HG03520 (cell line): Measurements from ENCODE around the gene PAPSS1.

Experiments used
- ATAC-seq: cut with Tn5 transposase; IDR thresholded peaks from one replicate; pipeline ENCODE4 v1.9.1; 2021; ENCODE audit warnings: mild to moderate bottlenecking, moderate library complexity; ENCODE audit not compliant: unreplicated experiment

The PAPSS1 gene

DNA sequence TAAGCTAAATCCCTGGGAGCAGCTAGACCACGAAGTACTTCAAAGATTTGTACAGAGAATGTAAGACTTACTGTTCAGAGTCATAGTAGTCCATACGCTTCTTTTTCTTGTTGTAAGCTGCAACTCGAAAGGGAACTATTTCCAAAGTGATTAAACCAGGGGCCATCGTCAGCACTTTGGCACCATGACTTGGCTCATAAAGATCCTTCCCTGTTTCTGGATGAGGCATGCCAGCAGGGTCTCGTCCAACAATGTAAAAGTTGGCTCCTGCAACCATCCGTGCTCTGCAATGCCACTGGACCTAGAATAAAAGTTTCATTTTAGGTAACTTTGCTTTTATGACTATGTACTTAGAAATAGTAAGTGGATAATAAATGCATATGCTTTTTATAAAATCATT, 88.5 kb downstream of the PAPSS1 start:
- no peak for ATAC-seq

DNA sequence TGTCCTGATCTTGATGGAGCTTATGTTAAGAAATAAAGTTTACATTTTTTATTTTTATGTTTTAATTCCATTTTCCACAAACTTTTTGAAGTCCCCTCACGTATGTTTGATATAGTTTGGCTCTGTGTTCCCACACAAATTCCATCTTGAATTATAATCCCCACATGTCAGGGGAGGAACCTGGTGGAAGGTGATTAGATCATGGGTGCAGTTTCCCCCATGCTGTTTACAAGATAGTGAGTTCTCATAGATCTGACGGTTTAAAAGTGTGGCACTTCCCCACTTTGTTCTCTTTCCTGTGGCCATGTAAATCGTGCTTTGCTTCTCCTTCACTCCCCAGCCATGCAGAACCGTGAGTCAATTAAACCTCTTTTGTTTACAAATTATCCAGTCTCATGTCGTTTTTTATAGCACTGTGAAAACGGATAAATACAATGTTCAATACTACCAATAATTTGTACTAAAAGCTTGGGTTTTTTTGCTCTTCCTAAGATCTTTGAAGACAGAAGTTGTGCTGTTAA, 89.8 kb downstream of the PAPSS1 start:
- no peak for ATAC-seq

GRCh38 chr4:107629318-107629717, 90.7 kb downstream of the PAPSS1 start:
- no peak for ATAC-seq

DNA sequence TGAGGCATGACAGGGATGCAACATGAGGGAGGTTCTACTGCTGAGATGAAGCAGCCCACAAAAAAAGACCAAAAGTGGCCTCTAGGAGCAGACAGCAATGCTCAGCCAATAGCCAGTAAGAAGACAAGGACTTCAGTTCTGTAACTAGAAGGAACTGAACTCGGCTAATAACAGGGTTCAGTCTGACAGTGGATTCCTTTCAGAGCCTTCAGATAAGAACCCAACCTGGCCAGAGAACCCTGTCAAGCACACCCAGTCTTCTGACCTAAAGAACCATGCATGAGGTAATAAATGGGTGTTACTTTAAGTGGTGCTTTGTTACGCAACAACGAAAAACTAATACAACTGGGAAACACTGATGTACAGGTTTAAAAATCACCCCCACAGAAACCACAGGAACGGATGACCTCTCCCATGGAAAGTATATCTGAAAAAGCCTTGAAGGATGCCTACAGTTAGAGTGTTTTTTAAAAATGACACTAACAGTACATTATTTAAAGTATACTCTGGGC, 94.6 kb downstream of the PAPSS1 start:
- no peak for ATAC-seq

DNA sequence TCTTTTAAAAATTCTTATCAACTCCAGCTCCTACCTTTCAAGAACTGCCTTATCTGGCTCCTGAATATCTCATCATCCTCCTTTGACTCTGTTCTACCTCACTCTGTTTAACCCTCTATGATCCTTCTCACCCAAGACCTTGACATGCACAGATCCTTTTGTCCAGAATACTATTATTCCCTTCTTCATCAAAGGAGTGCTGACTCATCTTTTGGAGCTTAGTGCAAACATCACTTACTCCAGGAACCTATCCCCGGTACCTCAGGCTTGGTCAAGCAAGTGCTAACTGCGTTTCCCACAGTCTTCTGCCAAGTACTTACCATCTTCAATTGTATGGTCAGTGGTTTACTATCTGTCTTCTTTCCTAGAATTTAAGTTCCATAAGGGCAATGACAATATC, 96.0 kb downstream of the PAPSS1 start:
- no peak for ATAC-seq

DNA sequence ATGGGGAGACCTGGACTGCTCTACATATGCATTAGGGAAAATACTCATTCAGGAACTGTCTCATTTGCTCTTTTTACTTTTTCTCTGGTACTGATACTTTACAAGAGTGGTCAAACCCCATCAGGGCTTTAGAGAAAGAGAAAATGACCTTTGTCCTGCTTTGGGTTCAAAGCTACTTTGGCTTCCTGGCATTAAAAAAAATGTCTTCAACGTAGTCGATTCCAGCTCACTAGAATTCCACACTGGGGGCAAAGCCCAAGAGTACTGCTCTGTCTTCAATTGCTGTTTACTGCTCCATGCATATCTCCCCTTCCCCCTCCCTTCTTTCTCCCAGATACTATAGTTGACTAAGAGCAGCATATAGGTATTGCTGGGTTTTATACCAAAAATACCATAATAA, 98.0 kb downstream of the PAPSS1 start:
- no peak for ATAC-seq

DNA sequence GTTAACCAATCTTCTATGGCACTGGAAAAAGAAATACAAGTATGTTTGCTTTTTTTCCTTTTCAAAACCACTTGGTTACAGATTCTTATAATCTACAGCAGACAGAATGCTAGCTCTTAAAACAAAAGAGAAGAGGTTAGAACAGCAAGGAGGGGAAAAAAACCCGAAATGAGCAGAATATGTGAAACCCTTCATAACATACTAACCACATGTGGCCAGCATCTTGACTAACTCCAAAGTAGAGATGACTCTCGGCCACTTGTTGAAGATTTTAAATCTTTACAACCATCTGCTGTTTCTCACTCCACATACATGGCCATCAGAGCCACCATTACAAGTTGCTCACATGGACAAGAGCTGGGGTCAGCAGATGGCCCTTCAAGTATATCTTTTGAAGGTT, 100.3 kb downstream of the PAPSS1 start:
- ATAC-seq = no peak

GRCh38 chr4:107619066-107619465, 101.0 kb downstream of the PAPSS1 start:
- no peak for ATAC-seq

DNA sequence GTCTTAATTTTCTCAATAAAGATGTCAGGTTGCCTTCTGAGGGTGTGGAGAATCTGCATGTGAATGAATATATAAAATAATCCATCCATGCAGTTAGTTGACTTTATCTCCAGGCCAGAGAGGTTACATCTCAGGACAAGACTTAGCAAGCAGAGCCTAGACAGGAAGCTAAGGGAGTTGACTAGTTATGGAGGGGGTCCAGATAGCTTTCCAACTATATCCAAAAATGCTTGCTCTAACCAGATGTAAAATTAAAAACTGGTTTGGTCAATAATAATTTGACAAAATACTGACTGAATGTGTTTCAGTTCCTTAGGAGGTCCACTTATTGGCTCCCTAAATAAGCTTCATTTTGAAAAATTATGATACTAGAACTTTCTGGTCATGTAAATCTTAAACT, 101.4 kb downstream of the PAPSS1 start:
- ATAC-seq = no peak

- no peak for ATAC-seq
Observed at GRCh38 chr4:107616838-107617389, 103.1 kb downstream of the PAPSS1 start.

- ATAC-seq = no peak
Observed at GRCh38 chr4:107615809-107616208, 104.2 kb downstream of the PAPSS1 start.

DNA sequence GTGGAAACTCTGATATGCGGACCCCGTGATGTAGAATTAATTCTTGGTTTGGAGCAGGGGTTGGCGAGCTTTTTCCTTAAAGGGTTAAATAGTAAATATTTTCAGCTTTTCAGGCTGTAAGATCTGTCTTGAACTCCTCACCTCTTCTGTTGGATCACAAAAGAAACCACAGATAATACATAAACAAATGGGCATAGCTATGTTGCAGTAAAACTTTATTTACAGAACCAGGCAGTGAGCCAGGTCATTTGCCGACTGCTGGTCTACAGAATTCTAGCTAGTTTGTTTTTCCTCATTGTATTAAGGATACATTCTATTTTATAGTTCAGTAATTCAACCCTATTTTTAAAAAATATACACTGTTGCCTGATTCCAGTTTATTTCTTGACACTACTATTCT, 116.6 kb downstream of the PAPSS1 start:
- ATAC-seq = no peak

DNA sequence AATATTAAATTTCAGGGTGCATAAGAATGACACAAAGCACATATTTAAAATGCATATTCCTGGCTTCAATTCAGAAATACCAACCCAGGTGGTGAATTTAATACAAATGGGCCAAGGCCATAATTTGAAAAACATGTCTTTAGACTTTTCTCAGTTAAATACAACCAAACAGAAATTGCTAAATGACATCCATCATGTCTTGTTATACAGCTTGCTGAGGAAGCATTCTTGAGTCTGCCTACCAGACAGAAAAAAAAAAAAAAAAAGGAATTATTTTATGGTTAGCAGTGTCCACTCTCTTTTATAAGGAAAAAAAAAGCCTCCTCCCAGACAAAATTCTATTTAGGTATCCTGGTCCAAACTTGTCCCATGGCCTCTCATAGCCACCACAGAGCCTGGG, 119.1 kb downstream of the PAPSS1 start:
- ATAC-seq = no peak

GRCh38 chr4:107600436-107600835, 119.6 kb downstream of the PAPSS1 start:
- no peak for ATAC-seq

- ATAC-seq = no peak
Observed at GRCh38 chr4:107599841-107600240, 120.2 kb downstream of the PAPSS1 start.

- no peak for ATAC-seq
Observed at GRCh38 chr4:107593230-107593629, 126.8 kb downstream of the PAPSS1 start.

- ATAC-seq = peak; percentile 97
Observed at GRCh38 chr4:107592519-107592918, 127.5 kb downstream of the PAPSS1 start.

- ATAC-seq = no peak
Observed at GRCh38 chr4:107589269-107589668, 130.8 kb downstream of the PAPSS1 start.

GRCh38 chr4:107586371-107586770, 133.7 kb downstream of the PAPSS1 start:
- no peak for ATAC-seq

- ATAC-seq = no peak
Observed at GRCh38 chr4:107579099-107579498, 140.9 kb downstream of the PAPSS1 start.

DNA sequence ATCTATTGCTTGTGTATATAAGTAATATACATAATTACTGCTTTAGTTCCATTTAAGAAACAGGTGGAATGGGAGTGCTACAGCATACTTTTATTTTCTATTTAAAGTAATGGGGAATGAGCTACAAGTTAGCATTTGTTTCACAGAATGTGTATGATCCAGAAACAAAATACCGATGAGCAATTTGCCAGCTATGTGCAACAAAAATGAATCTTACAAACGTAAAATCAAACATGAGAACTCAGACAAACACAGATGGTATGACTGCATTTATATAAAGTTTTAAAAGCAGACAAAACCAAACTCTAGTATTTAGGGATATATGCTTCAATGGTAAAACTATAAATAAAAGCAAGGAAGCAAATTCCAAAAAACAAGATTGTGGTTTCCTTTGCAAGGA, 141.7 kb downstream of the PAPSS1 start:
- no peak for ATAC-seq

GRCh38 chr4:107577743-107578142, 142.3 kb downstream of the PAPSS1 start:
- ATAC-seq = no peak

GRCh38 chr4:107575243-107575642, 144.8 kb downstream of the PAPSS1 start:
- no peak for ATAC-seq
